H9 (cell line): ENCODE measurements around the gene NUP133. TPM values are rescaled to one million over a fixed set of nuclear protein-coding genes. Genes with fewer than 3 reads are reported as not detected.

Experiments used
- DNase-seq: peaks from one replicate; pipeline ENCODE4 v3.0.0-alpha.2; 2017
- H2AFZ ChIP-seq: one replicate; pipeline ENCODE4 v1.6.1; 2013; ENCODE audit warnings: mild to moderate bottlenecking, low read length, control low read depth, moderate library complexity
- H2AK5ac ChIP-seq: 2 replicates; pipeline ENCODE4 v1.6.1; 2013; ENCODE audit warnings: low read length, control low read depth, mixed read lengths; ENCODE audit not compliant: insufficient read length
- H2BK120ac ChIP-seq: one replicate; pipeline ENCODE4 v1.6.1; 2013; ENCODE audit warnings: low read depth, mild to moderate bottlenecking, low read length, control low read depth, inconsistent platforms; ENCODE audit not compliant: poor library complexity, severe bottlenecking
- H2BK12ac ChIP-seq: 2 replicates; pipeline ENCODE4 v1.6.1; 2013; ENCODE audit warnings: low read length, control low read depth, mixed read lengths, low read depth; ENCODE audit not compliant: insufficient read length
- H2BK15ac ChIP-seq: 2 replicates; pipeline ENCODE4 v1.6.1; 2013; ENCODE audit warnings: low read depth, low read length, control low read depth
- H2BK20ac ChIP-seq: one replicate; pipeline ENCODE4 v1.6.1; 2013; ENCODE audit warnings: low read depth, mild to moderate bottlenecking, low read length, control low read depth, inconsistent platforms; ENCODE audit not compliant: poor library complexity, severe bottlenecking
- H2BK5ac ChIP-seq: 2 replicates; pipeline ENCODE4 v1.6.1; 2013; ENCODE audit warnings: low read length, control low read depth, mixed read lengths; ENCODE audit not compliant: insufficient read length
- H3K14ac ChIP-seq: 2 replicates; pipeline ENCODE4 v1.6.1; 2013; ENCODE audit warnings: low read length, control low read depth; ENCODE audit not compliant: insufficient read depth
- H3K18ac ChIP-seq: 2 replicates; pipeline ENCODE4 v1.6.1; 2013; ENCODE audit warnings: low read depth, mild to moderate bottlenecking, mixed read lengths, low read length, control low read depth; ENCODE audit not compliant: insufficient read length
- H3K23ac ChIP-seq: 2 replicates; pipeline ENCODE4 v1.6.1; 2013; ENCODE audit warnings: low read length, control low read depth, mixed read lengths, low read depth; ENCODE audit not compliant: insufficient read length
- H3K23me2 ChIP-seq: 2 replicates; pipeline ENCODE4 v1.6.1; 2013; ENCODE audit warnings: low read depth, mild to moderate bottlenecking, mixed read lengths, low read length, control low read depth; ENCODE audit not compliant: insufficient read length, poor library complexity, severe bottlenecking
- H3K27ac ChIP-seq: 2 replicates; pipeline ENCODE4 v1.5.1; 2013; ENCODE audit warnings: low read length, control low read depth, mixed read lengths, low read depth; ENCODE audit not compliant: insufficient read length
- H3K27me3 ChIP-seq: 2 replicates; pipeline ENCODE4 v1.6.1; 2013; ENCODE audit warnings: low read length, control low read depth, inconsistent platforms; ENCODE audit not compliant: insufficient read depth
- H3K4ac ChIP-seq: 2 replicates; pipeline ENCODE4 v1.6.1; 2013; ENCODE audit warnings: low read depth, mild to moderate bottlenecking, control low read depth, inconsistent platforms, low read length, moderate library complexity
- H3K4me1 ChIP-seq: 2 replicates; pipeline ENCODE4 v1.6.1; 2013; ENCODE audit warnings: low read length, control low read depth, inconsistent platforms; ENCODE audit not compliant: insufficient read depth
- H3K4me2 ChIP-seq: 2 replicates; pipeline ENCODE4 v1.6.1; 2013; ENCODE audit warnings: low read length, control low read depth, mixed read lengths; ENCODE audit not compliant: insufficient read length, insufficient read depth
- H3K56ac ChIP-seq: 2 replicates; pipeline ENCODE4 v1.6.1; 2013; ENCODE audit warnings: low read depth, mild to moderate bottlenecking, mixed read lengths, low read length, control low read depth; ENCODE audit not compliant: insufficient read length
- H3K79me1 ChIP-seq: 2 replicates; pipeline ENCODE4 v1.6.1; 2013; ENCODE audit warnings: low read depth, mild to moderate bottlenecking, moderate library complexity, low read length, control low read depth, inconsistent platforms; ENCODE audit not compliant: insufficient read depth, poor library complexity, severe bottlenecking
- H3K79me2 ChIP-seq: 2 replicates; pipeline ENCODE4 v1.6.1; 2013; ENCODE audit warnings: low read length, control low read depth, inconsistent platforms; ENCODE audit not compliant: insufficient read depth
- H3K9ac ChIP-seq: 2 replicates; pipeline ENCODE4 v1.6.1; 2013; ENCODE audit warnings: low read length, control low read depth, mixed read lengths; ENCODE audit not compliant: insufficient read length; ENCODE audit errors: extremely low read depth
- H3K9me3 ChIP-seq: one replicate; pipeline ENCODE4 v1.6.1; 2013; ENCODE audit warnings: low read depth, low read length, inconsistent platforms; ENCODE audit not compliant: control insufficient read depth
- H3T11ph ChIP-seq: one replicate; pipeline ENCODE4 v1.6.1; 2013; ENCODE audit warnings: mild to moderate bottlenecking, low read length, control low read depth, inconsistent platforms
- H4K20me1 ChIP-seq: one replicate; pipeline ENCODE4 v1.6.1; 2013; ENCODE audit not compliant: control insufficient read depth, insufficient read length, insufficient read depth
- H4K5ac ChIP-seq: 2 replicates; pipeline ENCODE4 v1.6.1; 2013; ENCODE audit warnings: low read depth, mild to moderate bottlenecking, mixed read lengths, low read length, control low read depth; ENCODE audit not compliant: insufficient read length
- H4K8ac ChIP-seq: replicated peaks from 2 replicates; pipeline ENCODE4 v1.6.1; 2013; ENCODE audit warnings: low read length, control low read depth, mixed read lengths, low read depth; ENCODE audit not compliant: insufficient read length
- H4K91ac ChIP-seq: 2 replicates; pipeline ENCODE4 v1.6.1; 2013; ENCODE audit warnings: low read depth, mild to moderate bottlenecking, moderate library complexity, mixed read lengths, low read length, control low read depth; ENCODE audit not compliant: insufficient read length
- H3K27ac Mint-ChIP-seq, 3 experiments: 2 replicates in 2 of 3; 3 replicates in 1 of 3; pipeline ENCODE4 v1.8.0; 2020 to 2021; ENCODE audit warnings: mixed read lengths in 3 of 3, mild to moderate bottlenecking in 1 of 3, moderate library complexity in 1 of 3
- H3K27me3 Mint-ChIP-seq: 2 replicates; pipeline ENCODE4 v1.8.0; 2021; ENCODE audit warnings: low read depth, mild to moderate bottlenecking, moderate library complexity, mixed read lengths
- H3K36me3 Mint-ChIP-seq, 3 experiments: 2 replicates in 2 of 3; 3 replicates in 1 of 3; pipeline ENCODE4 v1.8.0; 2020 to 2021; ENCODE audit warnings: low read depth in 3 of 3, mixed read lengths in 3 of 3; ENCODE audit not compliant: insufficient read depth in 1 of 3
- H3K4me1 Mint-ChIP-seq, 2 experiments: 2 replicates each; pipeline ENCODE4 v1.8.0; 2020; ENCODE audit warnings: mixed read lengths in 2 of 2
- H3K4me3 Mint-ChIP-seq, 2 experiments: 2 replicates in 1 of 2; 3 replicates in 1 of 2; pipeline ENCODE4 v1.8.0; 2020 to 2021; ENCODE audit warnings: mild to moderate bottlenecking in 2 of 2, mixed read lengths in 2 of 2, moderate library complexity in 1 of 2
- H3K9me3 Mint-ChIP-seq, 2 experiments: 2 replicates in 1 of 2; 3 replicates in 1 of 2; pipeline ENCODE4 v1.8.0; 2020; ENCODE audit warnings: mild to moderate bottlenecking in 2 of 2, mixed read lengths in 2 of 2, moderate library complexity in 1 of 2
- CTCF ChIP-seq: fragments of 200-600 bp; sonication (generic); conservative IDR thresholded peaks from 3 replicates; pipeline ENCODE4 v1.8.0; 2021; ENCODE audit warnings: antibody characterized with exemption, mild to moderate bottlenecking
- WGBS: extraction: QIAGEN DNeasy Blood & Tissue Kit; methylation state at CpG from one replicate; pipeline ENCODE4 v1.1.7; 2013; ENCODE audit warnings: missing lambda C conversion rate, low lambda C conversion rate, mixed read lengths; ENCODE audit not compliant: insufficient read length; ENCODE audit errors: extremely low coverage; 5-methylcytosine and 5-hydroxymethylcytosine counted together
- total RNA-seq: library from RNA; stranded (reverse); gene quantifications from 2 replicates; pipeline ENCODE4 v1.2.1, GENCODE V29; 2021

The NUP133 gene
- total RNA-seq, 1 experiment from 2014 or later = 71.3 TPM

DNA sequence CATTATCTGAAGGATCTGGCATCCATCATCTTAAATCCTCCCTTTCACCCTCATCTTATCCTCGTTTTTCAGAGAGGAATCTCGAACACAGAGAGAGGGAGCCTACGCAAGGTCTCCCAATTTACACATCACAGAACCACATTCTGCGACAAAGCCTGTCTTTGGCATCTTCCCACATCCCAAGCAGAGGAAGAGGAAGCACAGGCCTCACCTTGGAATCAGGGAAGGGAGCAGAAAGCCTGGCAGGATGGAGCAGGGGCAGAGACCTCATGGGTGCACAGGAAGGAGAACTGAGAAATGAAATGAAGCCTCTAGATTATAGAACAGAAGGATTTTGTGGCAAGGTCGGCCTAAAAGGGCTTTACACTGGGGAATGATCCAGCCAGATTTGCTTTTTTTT lies 44.6 kb upstream of the NUP133 start:
- no peak overlapping the region for H3K27ac ChIP-seq
- peaks cover 3% of the 10 kb centered on the region for H3K79me1 ChIP-seq
- H3K56ac ChIP-seq = no peak overlapping the region
- no peak overlapping the region for H3K9ac ChIP-seq
- no peak overlapping the region for H2AK5ac ChIP-seq
- no CpG with 5 or more reads among the region's 5 CpGs for WGBS
- no peak overlapping the region for H3K23ac ChIP-seq
- no peak overlapping the region for H2BK5ac ChIP-seq
- no peak overlapping the region for H4K5ac ChIP-seq
- no peaks in the 10 kb centered on the region for H3K4me1 ChIP-seq
- H2BK15ac ChIP-seq = no peak overlapping the region
- H4K20me1 ChIP-seq = no peaks in the 10 kb centered on the region
- DNase-seq = no peak
- H3K9me3 Mint-ChIP-seq = no peaks in the 10 kb centered on the region
- no peak overlapping the region for H2BK12ac ChIP-seq
- no peak overlapping the region for H4K91ac ChIP-seq
- no peak overlapping the region for H3K4ac ChIP-seq
- no peak overlapping the region for H4K8ac ChIP-seq
- no peaks in the 10 kb centered on the region for H3K23me2 ChIP-seq
- no peak overlapping the region for H3T11ph ChIP-seq
- no peak overlapping the region for H2BK120ac ChIP-seq
- H3K14ac ChIP-seq = no peak overlapping the region
- no peak overlapping the region for H3K4me3 Mint-ChIP-seq
- no peaks in the 10 kb centered on the region; the same call in 1 of the 2 replicates for H3K79me2 ChIP-seq
- H3K4me2 ChIP-seq = no peak overlapping the region
- no peak overlapping the region for H2BK20ac ChIP-seq
- H3K4me1 Mint-ChIP-seq = peaks cover 27 to 30% of the 10 kb centered on the region in 2 experiments
- no peak overlapping the region for H3K18ac ChIP-seq
- H3K36me3 Mint-ChIP-seq = peaks cover 0 to 10% (median 5%) of the 10 kb centered on the region in 3 experiments; a peak in 4 of 7 replicates
- H3K9me3 ChIP-seq = no peaks in the 10 kb centered on the region
- H3K27me3 Mint-ChIP-seq = no peaks in the 10 kb centered on the region
- no peak for TF ChIP-seq CTCF
- H3K27me3 ChIP-seq = no peaks in the 10 kb centered on the region
- H2AFZ ChIP-seq = no peak overlapping the region
- peak overlapping the region in 2 of 3 experiments; percentile 5 to 41; a peak in 3 of 7 replicates for H3K27ac Mint-ChIP-seq
